RPMI7951 (cell line): ENCODE measurements around the gene EYA4. TPM values are rescaled to one million over a fixed set of nuclear protein-coding genes. Genes with fewer than 3 reads are reported as not detected.

ENCODE experiments used
- DNase-seq: peaks from one replicate; pipeline ENCODE4 v3.0.0-alpha.2; 2012; ENCODE audit warnings: low read depth
- total RNA-seq: library from RNA; depleted of rRNA; stranded (reverse); fragments of >200 nt; shearing (Covaris generic); gene quantifications from 2 replicates; pipeline ENCODE4 v1.2.3, GENCODE V29; 2014

The EYA4 gene
- total RNA-seq, 1 experiment from 2014 or later, result not detected

DNA sequence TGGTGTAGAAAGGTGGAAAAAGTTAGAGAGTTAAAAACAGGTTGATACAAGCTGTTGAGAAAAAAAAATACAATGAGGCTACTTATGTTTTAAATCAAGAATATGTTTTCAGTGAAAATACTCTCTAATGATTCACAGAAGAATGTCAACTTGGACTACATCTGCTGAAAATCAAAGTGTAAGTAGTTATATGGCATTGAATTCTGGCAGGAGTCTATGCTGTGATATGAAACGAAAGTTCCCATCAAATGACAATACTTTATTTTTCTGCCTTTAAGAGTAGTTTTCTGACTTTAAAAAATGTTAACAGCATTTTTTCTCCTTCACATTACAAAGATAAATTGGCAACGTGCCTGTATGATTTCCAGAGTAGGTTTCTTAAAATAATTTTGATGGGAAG, 158.3 kb downstream of the EYA4 start:
- DNase-seq, result no peak

DNA sequence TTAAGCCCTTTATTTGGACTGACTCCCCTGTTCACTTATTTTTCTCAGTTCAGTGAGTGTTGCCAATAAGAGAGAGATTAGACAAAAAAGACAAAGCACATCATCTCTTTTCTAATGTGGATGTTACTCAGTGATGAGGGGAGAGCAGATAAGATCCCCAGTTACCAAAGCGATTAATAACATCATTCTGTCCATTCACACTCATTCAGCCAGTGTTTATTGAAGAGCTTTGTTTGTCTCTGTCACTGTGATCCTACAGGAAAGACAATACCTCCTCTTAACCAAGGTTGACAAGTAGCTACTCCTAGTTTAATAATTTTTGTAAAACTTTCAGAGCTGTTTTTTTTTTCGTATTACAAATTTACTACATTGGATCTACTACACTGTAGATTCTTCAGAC, 163.0 kb downstream of the EYA4 start:
- DNase-seq, result no peak

DNA sequence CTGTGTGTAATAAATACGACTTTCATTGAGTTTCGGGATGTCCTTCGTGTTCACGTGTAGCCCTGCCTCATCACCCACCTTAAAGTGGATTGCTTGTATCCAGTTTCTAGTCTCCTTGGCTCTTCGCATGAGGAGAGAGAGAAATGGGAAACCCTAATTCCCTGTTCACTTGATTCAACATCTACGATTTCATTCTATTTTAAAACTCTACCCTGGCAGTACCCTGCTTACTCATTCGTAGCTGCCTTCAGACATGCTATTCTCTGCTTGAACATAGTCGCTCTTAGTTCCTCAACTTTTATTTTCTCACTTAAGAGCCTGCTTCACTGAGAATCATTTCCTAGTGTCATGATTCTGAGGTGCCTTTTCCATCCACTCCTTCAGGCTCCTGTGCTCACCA, 163.6 kb downstream of the EYA4 start:
- no peak for DNase-seq

DNA sequence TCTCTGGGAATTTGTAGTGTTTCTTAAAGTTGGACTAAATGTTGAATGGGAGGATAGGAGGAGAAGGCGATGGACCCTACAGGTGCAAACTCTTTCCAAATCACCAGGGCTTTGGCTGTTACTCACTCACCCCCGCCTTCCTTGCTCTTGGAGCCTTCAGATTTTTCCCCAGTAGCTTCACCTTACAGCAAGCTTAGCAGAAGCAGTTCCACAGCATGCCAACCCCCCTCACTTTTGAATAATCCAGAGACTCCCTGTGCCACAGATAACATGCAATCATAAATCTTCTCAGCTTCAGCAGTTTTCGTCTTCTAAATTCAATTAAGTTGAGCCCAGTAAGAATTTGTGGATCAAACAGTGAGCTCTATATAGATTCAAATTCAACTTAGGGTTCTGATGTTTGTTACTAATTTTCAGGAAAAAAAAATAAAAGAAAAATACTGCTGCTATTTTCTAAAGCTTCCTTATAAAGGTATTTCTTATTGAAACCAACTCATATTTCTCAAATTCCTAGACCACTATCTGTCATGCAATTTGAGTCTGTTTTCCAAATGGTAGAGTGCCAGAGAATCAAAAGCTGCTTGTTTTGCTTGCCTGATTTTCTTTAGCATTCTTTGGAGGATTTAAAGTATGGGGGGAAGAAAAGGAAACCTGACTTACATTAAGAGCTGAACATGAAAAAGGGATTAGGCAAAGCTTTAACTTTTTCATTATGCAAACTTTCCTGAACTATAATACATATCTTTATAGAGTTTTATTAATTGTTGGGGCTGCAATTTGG, 166.4 kb downstream of the EYA4 start:
- no peak for DNase-seq

DNA sequence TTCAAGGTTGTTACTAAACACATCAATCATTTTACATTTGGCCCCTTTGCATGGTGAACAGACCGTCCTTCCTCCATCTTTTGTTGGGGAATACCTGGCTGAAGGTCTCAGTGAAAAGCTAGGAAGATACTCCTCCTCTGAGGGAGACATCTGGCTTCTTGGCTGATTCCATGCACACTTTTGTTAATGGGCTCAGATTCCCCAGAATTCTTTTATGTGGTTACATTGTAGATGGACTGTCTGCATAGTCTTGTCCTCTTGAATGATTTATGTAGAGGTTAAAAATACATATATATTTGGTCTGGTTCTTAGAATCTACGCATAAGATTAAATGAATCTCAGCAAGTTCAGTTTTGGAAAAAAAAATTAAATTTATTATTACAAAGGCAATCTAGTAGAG, 167.0 kb downstream of the EYA4 start:
- DNase-seq, result no peak

DNA sequence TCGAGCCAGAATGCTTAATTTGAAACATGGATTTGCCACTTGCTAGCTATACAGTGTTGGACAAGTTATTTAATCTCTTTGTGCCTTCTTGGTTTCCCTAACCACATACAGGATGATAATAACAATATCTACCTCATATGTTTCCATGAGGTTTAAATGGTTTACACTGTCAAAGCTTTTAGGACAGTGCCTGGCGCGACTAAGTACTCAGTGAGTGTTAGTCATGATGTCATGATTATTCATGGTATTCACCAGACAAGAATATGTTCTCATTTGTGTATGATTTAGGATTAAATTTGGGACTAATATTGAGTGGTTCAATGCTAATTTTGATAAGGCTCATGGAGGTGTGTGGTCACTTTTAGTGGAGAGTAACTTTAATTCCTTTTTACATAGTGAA, 167.4 kb downstream of the EYA4 start:
- no peak for DNase-seq

DNA sequence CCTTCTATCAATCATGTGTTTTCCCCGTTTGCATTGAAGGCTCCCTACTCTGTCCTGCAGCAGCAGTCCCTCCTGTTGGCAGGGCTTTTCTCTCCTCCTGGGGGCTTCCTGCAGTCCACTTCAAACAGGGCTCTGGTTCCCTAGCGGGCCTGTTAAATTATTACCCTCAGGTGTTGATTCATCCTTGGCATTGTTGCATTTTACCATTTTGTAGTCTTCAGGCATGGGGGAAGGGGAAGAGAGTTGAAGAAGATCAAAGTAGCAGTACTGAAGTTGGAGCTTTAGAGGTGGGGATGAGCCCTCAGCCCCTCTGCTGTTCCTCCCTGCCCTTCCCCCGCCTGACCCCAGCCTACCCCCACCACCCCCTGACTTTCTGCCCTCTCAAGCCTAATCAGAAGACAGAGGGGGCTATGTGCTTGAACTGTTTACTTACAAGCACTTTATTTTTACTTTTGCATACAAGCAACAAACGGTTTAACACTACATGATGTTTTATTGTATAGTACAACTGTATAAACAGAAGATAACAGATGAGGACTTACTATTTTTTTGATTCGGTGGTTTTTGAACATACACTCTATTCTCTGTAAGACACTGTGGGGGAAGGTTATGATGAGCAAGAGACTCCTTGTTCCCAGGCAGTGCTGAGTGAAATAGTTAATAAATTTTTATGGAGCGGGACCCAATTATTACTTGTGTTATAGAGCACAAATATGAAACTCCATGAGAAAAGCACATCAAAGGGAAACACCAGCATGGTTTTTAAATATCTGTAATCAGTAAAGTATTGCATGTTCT, 169.7 kb downstream of the EYA4 start:
- no peak for DNase-seq

DNA sequence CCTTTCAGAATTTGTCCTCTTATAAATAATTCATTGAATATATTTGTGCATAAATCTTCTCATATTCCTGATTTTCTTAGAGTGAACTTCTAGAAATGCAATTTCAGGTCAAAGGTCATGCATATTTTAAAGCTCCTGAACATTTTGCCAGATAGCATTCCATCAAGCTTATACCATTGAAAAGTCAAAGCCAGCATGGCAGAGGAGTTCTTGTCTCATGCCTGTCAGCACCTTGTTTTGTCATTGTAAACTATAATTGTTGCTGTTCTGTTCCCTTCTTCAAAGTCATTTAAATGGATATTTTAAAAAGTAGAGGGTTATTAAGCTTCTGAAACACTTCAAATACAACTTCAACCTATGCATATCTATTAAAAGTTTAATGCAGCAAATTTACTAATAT, 170.6 kb downstream of the EYA4 start:
- no peak for DNase-seq

DNA sequence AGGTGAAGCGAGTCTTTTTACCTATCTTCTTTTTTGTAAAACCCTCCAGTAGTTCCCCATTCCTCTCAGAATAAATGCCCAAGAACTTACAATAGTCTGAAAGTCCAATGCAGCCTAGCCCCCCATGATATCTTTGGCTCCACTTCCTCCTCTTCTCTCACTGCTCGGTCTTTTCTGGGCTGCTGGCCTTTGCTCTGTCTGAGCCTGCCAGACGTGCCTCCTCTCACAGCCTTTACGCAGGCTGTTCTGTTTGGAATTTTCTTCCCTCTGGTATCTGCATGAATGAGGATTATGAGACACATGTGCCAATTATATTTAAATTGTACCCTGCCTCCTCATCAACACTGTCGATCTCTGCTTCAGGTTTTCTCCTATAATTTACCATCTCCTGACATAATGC, 174.1 kb downstream of the EYA4 start:
- DNase-seq, result no peak

DNA sequence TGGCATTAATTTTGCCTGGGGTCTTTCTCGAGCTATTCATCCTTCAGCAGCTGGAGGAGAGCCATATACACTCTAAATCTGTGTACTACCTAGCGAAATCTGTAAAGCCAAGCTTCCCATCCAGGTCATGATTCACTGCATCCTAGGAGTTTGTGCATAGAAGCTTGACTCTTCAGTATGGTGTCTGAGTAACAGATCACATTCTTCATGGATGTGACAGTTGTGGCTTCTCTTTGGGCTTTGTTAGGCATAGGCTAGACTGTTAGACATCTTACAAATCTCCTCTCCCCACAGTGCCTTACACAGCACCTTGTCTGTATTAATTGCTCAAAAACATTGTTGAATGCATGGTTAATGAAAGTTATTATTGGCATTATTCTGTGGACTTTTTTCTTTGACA, 177.0 kb downstream of the EYA4 start:
- no peak for DNase-seq

DNA sequence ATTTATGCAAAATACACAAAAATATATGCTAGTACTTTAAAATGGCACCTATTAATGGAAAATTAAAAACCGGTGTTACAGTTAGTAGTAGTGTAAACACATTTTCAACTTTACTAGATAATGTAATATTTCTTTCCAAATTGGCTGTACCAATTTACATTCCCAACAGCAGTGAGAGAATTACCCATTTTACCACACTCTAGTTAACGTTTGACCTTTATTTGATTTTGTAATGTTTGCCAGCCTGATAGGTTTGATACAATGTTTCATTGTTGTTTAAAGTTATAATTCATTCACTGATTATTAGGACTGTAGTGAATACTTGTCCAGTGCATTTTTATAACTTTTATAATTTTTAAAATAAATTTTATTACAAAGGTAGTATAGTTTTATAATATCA, 182.1 kb downstream of the EYA4 start:
- DNase-seq, result no peak

DNA sequence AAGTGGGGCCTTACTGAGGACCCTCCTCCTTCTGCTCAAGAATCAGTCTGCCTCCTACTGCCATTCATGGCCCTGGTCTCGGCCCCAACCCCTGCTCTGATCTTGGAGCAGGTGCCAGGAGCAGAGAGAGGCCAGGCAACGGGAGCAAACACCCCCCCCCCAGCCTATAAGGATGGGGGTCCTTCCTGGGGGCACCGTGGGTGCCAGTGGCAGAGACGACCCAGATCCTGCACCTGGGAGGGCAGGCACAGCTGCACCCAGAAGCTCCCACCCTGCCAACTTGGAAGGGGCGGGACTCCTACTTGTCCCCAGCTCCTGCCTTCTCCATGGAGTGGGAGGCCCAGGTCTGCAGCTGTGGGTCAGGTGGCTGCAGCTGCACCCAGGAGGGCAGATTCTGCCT, 183.2 kb downstream of the EYA4 start:
- DNase-seq, result no peak

DNA sequence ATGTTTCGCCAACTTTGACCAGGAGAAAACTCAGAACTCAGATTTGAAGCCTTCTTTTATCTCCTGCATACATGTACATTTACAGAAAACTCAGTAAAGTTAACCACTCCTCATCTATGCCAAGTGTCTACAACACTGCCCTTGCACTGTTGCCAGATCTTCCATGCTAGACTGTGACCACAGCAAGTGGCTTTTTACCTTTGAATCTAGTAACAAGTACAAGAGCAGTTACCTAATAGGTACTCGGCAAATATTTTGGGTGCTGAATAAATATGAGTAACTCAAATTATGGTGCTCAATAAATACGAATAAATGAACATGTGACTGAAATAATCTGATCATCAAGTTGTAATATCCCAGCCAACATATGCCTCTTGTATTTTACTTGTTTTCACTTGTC, 184.9 kb downstream of the EYA4 start:
- no peak for DNase-seq

DNA sequence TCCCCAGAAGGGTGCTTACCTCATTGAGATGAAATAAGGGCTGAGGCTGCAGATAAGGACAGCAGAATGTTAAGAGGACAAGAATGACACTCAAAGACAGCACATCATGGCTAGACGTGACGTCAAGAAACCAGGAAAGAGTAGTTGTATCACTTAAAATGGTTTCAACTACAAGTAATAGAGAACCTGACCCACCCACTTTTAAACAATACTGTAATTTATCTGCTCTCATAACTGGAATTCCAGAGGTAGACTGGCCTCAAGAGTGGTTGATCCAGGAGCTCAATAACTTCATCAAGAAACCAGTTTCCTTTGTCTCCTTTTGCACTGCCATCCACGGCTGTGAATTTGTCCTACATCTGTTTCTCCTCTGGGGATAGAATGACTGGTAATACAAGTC, 187.1 kb downstream of the EYA4 start:
- DNase-seq, result no peak

DNA sequence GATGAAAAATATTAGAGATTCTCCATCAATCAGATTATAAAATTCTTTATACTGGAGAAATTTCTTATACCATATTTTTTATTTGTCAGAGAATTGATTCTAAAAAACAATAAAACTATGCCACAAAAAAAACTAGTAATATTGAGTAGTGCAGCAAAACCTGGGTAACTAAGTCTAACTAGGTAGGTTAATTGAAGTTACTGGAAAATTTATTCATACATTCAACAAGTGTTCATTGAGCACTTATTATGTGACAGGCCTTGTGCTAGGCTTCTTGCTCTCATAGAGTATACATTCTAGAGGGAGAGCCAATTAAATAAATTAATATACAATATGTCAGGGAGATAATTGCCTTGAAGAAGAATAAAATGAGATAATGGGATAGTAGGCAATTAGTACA, 189.4 kb downstream of the EYA4 start:
- no peak for DNase-seq

DNA sequence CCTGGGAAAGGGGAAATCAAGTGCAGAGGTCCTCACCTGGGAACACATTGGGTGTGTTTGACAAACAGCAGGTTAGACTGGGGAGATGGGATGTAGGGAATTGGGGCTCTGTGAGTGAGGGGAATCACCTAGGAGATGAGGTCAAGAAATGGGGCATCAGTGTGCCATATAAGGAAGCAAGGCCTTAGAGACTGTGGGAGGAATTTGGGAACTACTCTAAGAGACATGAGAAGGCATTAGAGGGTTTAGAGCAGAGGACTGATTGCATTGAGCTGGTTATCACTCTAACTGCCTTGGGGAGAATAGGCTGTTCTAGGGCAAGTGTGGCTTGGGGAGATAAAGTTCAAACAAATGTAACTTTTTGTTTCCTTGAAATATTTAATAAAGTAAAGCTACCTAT, 189.9 kb downstream of the EYA4 start:
- no peak for DNase-seq

DNA sequence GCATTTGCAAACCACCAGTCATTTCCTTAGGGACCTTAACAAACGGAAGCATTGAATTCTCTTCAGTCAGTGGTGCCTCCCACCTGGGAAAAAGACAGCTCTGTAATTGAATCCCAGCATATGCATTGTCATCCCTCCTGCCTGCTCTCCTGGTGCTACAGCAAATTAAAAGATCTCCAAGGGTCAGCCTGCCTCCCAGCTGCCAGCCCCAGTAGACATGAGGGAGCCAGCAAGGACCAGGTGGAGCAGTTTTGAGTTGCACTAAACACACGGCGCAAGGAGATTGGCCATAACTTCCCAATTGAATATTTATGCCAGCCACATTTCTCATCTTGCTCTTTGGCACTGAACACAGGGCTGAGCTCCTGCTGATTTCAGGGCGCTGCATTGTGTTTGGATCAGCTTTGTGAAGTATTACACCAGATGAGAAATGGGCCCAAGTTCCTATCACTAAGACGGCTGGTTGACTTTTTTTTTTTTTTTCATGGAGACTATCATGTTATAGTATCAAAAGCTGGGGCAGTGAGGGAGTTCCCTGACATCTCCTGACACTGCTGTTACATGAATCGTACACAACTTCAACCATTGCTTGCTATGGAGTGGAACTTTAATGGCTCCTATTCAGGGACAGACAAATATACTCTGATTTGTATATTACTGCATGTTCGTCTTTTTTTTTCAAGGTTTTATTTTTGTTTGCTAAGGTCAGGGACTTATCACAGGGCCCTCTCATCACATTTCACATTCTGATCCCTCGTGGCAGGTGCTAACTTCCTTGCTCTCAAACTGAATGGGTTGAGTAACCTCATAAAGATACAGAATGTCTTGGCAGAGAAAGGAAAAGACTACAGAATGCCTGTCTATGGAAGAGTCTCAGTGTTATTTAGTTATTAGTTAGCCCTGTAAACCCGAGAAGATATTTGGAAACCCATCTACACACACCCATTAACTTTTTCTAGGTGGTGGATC, 191.1 kb downstream of the EYA4 start:
- DNase-seq, result no peak

DNA sequence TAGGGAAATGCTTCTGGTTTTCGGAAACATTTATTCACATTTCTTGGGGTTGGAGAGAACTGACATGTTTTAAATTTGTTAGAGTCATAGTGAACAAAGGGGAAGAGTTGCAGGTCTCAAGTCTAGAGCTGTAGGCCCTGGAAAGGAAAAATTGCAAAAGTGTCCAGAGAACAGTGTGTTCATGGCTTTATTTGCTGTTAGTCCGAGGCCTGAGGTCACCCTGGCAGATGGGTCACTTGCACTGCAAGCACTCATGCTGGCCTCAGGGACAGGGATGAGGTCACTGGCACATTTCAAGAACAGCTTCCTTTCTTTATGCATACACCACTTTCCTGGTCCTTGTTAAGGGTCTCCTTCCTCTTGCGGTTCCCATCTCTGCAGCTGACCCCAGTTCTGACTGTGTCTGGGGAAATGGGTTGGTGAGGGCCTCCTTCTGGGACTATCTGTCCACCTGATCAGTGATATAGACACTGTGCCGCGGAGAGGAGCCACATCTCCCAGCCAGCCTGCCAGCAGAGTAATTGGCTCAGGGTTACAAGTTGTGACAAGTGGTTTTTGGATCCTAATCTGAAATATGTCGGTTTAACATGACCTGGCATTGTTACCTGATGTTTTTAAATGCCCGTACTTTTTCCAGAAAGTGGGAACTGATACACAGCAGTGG, 194.0 kb downstream of the EYA4 start:
- DNase-seq, result no peak

DNA sequence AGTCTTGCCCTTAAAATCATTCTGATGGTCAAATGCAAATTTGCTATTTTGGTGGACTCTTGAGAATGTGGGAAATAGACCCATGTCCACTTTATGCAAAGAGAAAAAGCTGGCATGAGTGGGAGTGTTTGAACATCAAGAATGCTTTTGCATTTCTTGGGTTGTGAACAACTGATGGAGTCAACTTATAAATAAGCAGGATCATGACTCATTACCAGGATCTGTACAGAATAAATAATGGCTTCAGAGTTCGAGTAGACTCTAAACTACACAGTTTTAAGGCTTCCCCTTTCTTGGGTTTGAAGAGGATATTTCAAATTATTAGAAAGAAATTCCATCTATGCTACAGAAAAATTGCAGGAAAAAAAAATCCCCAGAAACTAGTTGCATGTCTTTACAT, 195.5 kb downstream of the EYA4 start:
- DNase-seq, result no peak

DNA sequence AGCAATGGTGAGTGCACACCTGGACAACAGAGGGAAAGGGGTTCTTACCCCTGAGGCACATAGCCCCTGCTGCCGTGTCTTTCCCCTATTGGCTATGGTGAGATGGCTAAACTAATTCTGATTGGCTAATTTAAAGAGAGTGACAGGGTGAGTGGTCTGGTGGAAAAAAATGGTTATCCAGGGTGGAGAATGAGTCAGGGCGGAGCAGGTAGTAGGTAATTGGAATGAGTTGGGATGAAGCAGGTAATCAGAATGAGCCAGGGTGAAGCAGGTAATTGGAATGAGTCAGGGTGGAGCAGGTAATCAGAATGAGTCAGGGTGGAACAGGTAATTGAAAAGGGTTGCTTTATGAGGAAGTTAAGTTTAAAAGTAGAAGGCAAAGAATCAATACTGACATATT, 200.3 kb downstream of the EYA4 start:
- no peak for DNase-seq

DNA sequence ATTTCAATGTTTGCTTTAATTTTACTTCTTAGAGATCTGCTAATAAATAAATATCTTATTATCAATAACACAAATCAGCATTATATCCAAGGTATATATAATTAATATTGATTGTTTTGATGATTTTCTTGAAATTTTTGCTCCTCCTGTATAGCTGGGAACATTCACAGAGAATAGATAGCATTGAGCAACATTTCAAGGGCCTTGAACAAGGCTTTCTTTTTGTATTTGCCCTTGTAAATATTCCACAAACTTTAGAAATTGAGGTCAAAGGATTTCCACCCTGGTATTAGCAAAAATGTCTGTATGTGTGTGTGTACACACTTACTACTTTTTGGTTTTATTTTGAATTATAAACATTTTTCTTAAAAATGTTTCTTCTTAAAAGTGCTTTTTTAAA, 205.6 kb downstream of the EYA4 start:
- no peak for DNase-seq

DNA sequence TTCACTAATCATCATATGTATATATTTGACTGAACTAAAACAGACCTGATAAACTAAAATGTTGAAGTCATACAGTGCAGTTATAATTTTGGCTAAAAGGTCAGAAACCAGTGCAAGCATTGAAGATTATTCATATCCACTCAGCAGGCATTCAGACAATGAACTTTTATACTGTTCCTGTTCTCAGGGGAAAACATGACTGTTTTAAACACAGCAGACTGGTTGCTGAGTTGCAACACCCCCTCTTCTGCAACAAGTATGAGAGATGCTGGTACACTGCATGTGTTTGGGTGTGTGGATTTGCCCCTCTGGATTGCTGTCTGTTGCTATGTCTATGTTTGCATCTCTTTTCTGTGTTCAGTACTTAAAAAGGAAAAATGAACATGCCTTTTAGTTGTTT, 206.8 kb downstream of the EYA4 start:
- DNase-seq, result no peak
